GM18511 (cell line): ENCODE results near the gene FBXW7.
"Not testable (repeated sequence)": the region's sequence is repeated elsewhere in the genome, so short reads cannot be mapped to it uniquely, and the experiment has no call there.

Experiments
- ATAC-seq: cut with Tn5 transposase; IDR thresholded peaks from one replicate; pipeline ENCODE4 v1.9.1; 2021; ENCODE audit warnings: mild to moderate bottlenecking, moderate library complexity; ENCODE audit not compliant: unreplicated experiment

The FBXW7 gene

DNA sequence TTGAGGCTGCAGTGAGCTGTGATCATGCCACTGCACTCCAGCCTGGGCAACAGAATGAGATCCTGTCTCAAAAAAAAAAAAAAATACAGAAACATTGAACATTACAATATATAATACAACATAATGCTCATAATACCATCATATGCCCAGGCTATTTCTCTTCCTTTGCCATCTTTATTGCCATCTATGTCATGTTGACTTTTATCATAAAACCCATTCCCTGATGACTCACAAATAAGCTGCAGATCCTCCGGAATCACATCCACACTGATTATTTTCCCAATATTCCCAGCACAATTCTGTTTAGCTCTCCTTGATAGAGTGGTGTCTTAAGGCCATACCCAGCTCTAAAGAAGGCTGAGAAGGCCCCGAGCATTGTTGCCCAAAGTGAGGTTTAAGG is 9.2 kb upstream of the FBXW7 start:
- no peak for ATAC-seq

GRCh38 chr4:152544533-152544932 is 8.6 kb upstream of the FBXW7 start:
- ATAC-seq, result not testable (repeated sequence)

GRCh38 chr4:152540941-152541340 is 5.0 kb upstream of the FBXW7 start:
- no peak for ATAC-seq

GRCh38 chr4:152540293-152540674 is 4.4 kb upstream of the FBXW7 start:
- ATAC-seq, result peak; percentile 29

- no peak for ATAC-seq
Observed at GRCh38 chr4:152539556-152540292, 3.8 kb upstream of the FBXW7 start.

- ATAC-seq, result no peak
Observed at GRCh38 chr4:152537881-152538280, 2.0 kb upstream of the FBXW7 start.

DNA sequence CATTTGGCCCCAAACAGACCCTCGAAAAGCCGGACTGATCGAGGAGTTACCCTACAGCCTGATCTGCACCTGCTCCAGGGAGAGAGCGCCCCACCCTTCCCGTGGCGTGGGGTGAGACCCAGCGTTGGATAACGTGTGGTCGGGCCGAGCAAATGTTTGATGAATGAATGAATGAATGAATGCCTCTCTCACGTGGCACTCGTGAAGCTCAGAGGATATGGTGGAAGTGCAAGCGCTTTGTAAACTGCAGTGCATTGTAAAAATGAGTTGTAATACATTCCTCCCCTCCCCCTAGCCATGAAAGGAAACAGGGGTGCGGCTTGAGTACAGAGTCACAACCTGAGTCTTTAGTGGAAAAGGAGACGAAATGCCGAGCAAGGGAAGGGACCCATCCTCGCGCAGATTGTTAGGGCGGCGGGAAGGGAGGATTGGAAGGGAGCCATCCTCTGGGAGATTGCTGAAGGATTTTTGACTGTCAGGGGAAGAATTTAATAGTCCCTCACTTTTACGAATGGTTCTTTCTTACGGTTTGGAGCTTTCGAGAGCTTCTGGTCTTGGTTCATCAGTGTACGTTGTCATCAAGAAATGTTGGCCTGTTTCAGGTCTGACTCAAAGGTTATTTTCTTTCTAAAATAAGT is 772 bp upstream of the FBXW7 start:
- ATAC-seq, result peak; percentile 40

DNA sequence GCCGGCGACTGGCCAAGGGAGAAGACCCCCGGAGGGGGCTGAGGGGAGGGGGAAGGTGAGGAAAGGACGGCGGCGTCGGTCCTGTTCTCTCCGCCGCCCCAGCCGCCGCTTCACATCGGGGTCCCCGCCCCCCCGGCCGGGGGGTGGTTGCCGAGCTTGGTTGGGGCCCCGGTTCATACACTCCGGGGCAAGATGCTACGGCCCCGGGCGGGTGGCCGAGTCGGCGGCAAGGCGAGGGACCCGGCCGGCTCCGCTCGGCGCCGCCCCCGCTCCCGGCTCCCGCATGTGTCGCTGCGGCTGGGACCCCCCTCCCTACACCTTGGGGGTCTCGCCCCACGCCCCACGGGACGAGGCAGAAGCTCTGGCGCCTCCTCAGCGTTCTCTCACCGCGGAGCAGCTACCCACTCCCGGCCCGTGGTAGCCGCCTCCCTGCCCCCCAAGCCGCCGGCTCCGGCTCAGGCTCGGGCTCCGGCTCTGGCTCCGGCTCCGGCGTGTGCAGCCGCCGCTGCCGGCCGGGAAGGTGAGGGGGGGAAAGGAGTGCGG is 461 bp downstream of the FBXW7 start:
- peak; percentile 5 for ATAC-seq

- ATAC-seq, result no peak
Observed at GRCh38 chr4:152534541-152535359, 1.1 kb downstream of the FBXW7 start.

DNA sequence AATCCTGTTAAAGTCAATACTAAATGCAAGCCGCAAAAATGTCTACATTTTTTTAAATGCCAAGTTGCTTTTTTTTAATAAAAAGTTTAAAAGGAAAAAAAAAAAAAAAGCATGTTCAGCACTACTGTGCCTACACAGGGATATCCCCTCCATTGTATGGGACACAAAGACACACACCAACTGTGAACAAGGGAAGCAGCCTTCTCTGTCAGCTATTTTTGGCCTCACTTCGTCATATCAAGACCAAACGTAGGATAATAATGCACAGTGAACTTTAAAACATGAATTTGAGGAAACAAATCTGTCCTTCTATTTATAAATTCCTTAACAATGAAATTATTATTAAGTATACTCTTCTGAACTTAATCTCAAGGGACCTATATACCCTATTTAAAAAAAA is 4.4 kb downstream of the FBXW7 start:
- no peak for ATAC-seq

DNA sequence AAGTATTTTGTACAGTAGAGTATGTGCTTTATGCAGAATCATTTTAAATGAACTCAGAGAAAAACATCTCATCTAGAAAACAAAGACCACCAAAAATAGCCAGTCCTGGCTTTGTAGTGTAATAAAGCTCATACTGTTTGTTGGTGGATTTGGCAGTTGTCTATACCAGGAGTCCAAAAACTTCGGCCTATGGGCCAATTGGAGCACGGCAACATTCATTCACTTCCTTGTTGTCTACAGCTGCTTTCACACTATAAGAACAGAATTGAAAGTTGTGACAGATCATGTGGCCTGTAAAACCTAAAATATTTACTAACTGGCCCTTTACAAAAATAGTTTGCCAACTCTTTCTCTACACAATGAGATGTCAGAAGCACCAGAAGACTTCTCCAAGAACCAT is 5.3 kb downstream of the FBXW7 start:
- ATAC-seq, result no peak

DNA sequence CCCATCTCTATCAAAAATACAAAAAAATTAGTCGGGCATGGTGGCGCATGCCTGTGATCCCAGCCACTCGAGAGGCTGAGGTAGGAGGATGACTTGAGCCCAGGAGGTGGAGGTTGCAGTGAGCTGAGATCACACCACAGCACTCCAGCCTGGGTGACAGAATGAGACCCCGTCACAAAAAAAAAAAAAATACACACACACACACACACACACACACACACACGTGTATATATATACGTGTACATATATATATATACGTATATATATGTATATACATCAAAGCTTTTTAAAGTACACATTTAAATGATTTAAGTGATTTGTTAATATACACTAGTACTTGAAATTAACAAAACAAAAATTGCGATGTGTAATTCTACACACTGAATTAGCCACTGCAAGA is 6.0 kb downstream of the FBXW7 start:
- ATAC-seq, result no peak

DNA sequence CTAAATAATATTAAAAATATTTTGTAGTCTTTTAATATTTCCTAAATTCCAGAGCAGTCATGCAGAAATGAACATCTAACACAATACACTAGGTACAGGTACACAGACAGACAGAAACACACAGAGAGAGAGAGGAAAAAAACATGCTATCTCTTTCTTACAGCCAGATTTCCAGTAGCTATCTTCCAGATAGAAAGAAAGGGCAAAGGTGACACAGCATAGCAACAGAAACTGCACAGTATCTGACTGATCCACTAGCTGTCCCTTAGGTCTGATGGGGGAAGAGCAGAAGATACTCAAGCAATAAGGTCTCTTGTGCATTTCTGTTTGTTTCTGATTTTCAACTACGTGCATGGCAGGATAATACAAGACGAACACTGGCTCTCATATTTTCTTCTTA is 7.8 kb downstream of the FBXW7 start:
- no peak for ATAC-seq

- peak; percentile 67 for ATAC-seq
Observed at GRCh38 chr4:152525878-152526277, 10.0 kb downstream of the FBXW7 start.

DNA sequence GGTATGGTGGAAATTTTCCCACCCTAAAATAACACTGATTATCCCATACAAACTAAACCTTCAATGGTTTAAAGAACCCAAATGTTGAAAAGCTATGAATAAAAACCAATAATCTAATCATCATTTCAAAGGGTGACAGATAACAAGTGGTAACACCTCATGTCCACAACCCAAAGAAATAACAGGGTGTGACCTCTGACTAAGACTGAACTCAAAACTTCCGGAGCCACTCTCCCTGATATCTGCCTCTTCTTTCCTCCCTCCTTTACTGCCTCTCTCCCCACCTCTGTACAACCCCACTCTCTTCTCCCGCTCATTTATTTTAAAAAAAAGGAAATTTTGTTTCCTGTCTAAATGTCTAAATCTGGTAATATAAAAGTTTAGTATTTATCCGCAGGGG is 11.5 kb downstream of the FBXW7 start:
- ATAC-seq, result peak; percentile 53

DNA sequence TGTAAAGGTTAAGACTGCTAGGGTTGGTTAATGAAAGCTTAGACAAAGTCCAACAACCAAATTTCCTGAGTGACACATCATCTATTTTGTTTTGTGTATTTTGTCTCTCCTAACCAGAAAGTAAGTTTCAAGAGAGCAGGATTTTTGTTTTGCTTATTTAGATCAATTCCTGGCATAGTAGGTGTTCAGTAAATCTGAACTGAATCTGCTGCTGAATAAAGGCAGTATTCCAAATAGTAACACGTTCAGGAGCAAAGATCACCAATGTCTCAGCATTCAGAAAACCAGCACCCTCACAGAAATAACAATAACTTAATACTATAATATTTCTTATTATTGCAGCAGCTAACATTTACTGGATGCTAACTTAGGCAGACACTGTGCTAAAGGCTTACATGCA is 12.2 kb downstream of the FBXW7 start:
- ATAC-seq, result no peak

GRCh38 chr4:152522754-152523153 is 13.1 kb downstream of the FBXW7 start:
- no peak for ATAC-seq

DNA sequence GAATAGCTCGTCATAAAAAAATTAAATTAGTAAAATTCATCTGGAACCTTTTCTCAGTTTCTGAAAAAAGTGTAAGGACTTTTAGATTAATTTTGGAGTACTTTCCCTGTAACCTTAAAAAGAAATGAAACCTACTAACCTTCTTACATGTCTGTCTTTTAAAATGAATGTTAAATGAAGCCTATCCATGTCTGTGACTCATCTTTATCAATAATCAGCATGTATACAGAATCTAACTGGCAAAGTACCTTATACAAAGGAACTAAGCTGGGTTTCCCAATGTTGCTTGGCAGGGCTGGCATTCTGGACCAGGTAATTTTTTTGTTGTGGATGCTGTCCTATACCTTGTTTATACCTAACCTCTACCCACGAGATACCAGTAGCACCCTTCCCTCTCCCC is 13.6 kb downstream of the FBXW7 start:
- ATAC-seq, result no peak

- ATAC-seq, result no peak
Observed at GRCh38 chr4:152516156-152516555, 19.7 kb downstream of the FBXW7 start.

DNA sequence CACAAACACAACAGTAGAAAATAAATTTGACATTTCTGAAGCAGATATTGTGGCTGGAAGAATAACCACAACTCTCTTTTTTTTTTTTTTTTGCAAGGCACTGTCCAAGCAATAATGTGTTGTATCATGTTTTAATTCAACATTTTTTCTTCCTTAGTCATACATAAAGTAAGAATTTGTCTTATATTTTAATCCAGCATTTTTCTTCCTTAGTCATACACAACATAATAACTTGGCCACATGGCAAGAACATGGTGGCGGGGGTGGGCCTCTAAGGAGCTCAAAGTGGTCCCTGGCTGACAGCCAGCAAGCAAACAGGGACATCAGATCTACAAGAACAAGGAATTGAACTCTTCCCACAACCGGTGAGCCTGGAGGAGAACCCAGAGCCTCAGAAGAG is 20.2 kb downstream of the FBXW7 start:
- ATAC-seq, result no peak

DNA sequence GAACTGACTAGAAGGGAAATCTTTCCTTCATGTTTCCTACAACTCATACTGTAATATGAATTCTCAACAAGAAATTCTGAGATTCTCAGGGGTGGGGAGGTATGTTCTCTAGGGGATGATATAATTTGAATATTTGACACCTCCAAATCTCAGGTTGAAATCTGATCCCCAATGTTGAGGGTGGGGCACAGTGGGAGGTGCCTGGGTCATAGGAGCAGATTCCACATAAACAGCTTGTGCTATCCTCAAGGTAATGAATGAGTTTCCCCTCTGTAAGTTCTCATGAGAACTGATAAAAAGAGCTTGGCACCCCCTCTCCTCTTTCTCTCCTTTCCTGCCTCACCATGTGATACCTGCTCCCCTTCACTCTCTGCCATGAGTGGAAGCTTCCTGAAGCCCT is 21.5 kb downstream of the FBXW7 start:
- no peak for ATAC-seq

DNA sequence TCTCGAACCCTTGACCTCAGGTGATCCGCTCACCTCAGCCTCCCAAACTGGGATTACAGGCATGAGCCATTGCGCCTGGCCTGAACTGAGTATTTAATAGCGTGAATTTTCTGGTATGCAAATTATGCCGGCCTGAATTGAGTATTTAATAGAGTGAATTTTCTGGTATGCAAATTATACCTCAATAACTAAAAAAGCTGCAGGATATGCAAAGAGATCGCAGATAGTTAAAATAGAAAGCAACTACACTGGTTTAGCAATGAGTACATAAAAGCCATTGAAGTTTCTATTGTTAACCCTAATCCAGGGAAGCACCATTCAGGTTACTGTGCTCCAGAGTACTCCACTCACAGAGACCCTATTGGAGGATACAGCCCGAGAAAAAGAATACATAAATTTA is 22.8 kb downstream of the FBXW7 start:
- ATAC-seq, result no peak
